ENCODE results near the gene PLEKHG5. TPM values are rescaled to one million over a fixed set of nuclear protein-coding genes. Genes with fewer than 3 reads are reported as not detected.
"Not testable (repeated sequence)": the region's sequence is repeated elsewhere in the genome, so short reads cannot be mapped to it uniquely, and the experiment has no call there.

Gene PLEKHG5
- total RNA-seq, 1 experiment from 2014 or later, result 1.2 TPM

DNA sequence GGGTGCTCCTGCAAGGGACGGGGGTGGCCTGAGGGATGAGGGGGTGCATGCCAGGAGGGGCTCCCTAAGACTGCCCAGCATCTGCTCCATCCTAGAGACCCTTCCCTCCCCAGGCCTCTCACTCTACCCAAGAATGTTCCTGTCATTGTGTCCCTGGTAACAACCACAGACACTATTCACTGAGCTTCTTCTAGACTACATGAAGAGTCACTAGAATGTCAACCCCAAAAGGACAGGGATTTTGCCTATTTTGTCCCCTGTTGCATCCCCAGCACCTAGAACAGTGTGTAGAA, 28.4 kb downstream of the PLEKHG5 start:
- no peaks in the 10 kb centered on the region for H3K9me3 ChIP-seq
- DNase-seq, result no peak
- H3K27me3 ChIP-seq, result no peaks in the 10 kb centered on the region
- no peak overlapping the region for H3K4me3 ChIP-seq
- H3K36me3 ChIP-seq, result no peaks in the 10 kb centered on the region

DNA sequence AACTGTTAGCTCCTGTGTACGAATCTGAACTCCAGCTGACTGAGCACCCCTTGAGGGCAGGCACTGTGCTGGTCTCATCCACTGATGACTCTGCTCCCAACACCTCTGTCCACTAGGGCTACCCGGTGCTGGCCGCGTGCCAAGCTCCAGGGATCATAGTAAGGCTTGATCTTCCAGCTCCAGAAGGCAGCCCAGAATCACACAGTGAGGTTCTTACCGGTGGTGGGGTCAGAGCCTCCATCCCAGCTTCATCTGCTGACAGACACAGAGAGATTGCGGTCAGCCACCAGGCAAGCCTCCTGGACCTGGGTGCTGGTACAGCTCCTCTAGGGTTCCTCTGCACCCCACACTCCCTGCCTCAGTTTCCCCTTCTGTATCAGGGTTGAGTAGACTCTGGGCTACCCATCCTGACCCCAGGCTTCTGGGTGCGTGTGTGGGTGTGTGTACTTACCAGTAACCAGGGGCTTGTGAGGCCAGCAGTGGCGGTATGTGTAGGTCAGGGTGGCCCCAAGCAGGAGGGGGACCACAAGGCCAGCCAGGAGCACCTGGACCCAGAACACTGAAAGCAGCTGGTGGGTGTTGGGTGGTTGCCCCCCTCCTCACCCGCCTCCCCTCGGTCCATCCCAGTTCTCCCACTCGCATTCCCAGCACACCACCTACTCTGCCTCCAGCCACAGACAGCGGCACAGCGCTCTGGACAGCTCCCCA, 28.9 kb downstream of the PLEKHG5 start:
- Histone ChIP-seq H3K4me3 (no peak overlapping the region), H3K27me3 (no peaks in the 10 kb centered on the region), H3K36me3 (no peaks in the 10 kb centered on the region), H3K9me3 (no peaks in the 10 kb centered on the region)
- DNase-seq, result no peak

DNA sequence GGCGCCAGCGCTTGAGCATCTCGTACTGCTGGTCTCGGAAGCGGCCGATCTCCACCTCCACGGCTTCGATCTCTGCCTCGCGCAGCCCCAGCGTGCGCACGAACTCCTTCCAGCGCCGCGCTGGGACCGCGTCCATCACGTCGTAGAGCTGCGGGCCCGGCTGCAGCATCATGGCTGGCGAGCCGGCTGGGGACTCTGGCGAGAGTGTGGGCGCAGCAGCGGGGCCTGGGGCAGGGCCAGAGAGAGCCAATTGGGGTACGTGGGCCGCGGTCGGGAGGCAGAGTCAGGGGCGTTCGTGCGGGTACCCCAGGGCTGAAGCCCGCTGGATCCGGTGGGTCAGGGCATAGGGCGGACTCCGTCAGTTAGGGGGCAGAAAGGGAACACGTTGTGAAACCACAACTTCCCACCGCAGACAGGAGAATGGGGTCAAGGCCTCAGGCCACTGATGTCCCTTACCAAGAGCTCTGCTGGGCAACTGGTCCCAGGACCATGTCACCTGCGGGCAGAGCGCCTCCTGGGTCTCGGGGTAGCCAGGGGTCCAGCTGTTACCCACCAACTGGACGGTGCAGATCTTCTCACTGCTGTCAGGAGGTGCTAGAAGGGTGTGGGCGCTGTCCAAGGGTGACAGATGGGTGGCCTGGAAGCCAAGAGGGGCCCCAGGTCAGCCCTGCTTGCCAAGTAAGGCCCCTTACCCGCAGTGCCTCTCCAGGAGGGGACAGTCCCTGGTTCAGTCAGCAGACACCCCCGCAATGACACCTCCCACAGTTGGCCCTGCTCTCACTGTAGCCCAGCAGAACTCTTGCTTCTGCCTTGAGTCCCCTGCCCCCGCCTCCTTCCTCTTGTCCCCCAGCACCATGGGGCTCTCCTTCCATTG, 29.7 kb downstream of the PLEKHG5 start:
- no peak for DNase-seq
- no peak overlapping the region for H3K4me3 ChIP-seq
- no peaks in the 10 kb centered on the region for H3K9me3 ChIP-seq
- H3K36me3 ChIP-seq, result no peaks in the 10 kb centered on the region
- H3K27me3 ChIP-seq, result no peaks in the 10 kb centered on the region

DNA sequence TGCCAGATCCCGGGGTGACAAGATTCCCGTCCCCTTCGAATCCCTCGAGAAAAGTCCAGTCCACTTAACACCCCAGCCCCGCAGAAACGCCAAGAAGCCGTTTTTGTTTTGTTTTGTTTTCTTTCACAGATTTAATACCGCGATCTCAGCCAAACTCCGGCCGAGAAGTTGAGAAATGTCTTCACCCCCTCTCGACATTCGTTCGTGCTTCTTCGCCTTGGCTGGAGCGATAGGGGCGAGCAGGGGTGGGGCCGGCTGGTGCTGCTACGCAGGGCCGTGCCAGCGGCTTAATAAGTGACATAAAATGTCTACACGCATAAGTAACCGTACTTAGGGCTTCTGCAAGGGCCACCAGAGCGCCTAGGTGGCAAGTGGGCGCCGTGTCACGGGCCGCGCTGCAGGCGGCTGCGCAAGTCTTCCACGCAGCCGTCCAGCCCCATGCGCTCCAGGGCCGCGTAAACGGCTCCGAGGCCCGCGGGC, 30.4 kb downstream of the PLEKHG5 start:
- no peak for DNase-seq
- Histone ChIP-seq H3K36me3 (no peaks in the 10 kb centered on the region), H3K27me3 (no peaks in the 10 kb centered on the region)

DNA sequence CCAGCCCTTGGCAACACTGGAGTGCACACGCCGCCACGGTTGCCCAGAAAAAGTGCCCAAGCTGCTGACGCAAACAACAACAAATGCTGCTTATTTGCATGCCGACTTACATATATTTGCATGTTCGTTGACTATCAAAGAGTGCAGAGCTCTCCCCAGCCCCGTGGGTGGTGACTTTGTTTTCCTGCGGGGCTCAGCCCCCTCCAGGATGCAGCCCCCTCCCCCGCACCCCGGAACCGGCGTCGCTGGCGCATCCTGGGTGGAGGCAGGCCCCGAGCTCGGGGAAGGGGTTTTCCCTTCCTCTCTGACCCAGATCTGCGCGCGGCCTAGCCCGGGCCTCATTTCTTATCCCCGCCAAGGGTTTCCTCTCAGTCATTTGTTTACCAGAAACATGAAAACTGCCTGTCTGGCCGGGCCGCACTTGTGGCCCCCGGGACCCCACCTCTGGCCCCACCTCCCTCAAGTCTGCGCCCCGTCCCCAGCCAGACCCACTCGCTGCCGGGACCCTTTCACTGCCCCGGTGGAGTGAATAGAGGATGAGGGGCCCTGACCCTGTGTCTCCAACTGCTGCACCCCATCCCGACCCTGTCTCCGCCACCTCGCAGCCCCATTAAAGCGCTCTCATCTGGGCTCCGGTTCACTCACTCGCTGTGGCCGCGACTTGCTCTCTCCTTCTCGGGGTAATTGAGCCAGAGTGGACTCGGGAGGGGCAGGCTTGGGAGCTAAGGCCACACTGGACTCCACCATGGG, 31.0 kb downstream of the PLEKHG5 start:
- no peak for DNase-seq
- Histone ChIP-seq H3K9me3 (no peaks in the 10 kb centered on the region), H3K27me3 (no peaks in the 10 kb centered on the region), H3K36me3 (no peaks in the 10 kb centered on the region), H3K4me3 (no peak overlapping the region)

More for the DNA sequence above, 30.4 kb downstream of the PLEKHG5 start:
- Histone ChIP-seq H3K4me3 (no peak overlapping the region), H3K9me3 (no peaks in the 10 kb centered on the region)

DNA sequence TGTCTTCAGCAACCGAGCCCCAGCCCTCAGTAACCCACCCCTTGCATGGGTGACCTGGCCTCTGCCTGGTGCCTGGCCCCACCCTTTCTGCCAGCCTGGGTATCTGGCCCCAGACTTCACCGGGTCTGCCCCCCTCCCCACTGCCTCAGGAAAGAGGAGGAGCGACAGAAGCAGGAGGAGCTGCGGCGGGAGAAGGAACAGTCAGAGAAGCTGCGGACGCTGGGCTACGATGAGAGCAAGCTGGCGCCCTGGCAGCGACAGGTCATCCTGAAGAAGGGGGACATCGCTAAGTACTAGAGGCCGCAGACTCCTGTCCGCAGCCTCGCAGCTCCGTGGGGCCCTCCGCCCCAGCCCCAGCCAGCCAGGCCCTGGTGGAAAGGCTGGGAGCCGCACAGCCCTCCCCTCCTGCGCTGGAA, 31.6 kb downstream of the PLEKHG5 start:
- H3K9me3 ChIP-seq, result no peaks in the 10 kb centered on the region
- DNase-seq, result no peak
- no peaks in the 10 kb centered on the region for H3K27me3 ChIP-seq
- H3K36me3 ChIP-seq, result no peaks in the 10 kb centered on the region
- H3K4me3 ChIP-seq, result no peak overlapping the region

DNA sequence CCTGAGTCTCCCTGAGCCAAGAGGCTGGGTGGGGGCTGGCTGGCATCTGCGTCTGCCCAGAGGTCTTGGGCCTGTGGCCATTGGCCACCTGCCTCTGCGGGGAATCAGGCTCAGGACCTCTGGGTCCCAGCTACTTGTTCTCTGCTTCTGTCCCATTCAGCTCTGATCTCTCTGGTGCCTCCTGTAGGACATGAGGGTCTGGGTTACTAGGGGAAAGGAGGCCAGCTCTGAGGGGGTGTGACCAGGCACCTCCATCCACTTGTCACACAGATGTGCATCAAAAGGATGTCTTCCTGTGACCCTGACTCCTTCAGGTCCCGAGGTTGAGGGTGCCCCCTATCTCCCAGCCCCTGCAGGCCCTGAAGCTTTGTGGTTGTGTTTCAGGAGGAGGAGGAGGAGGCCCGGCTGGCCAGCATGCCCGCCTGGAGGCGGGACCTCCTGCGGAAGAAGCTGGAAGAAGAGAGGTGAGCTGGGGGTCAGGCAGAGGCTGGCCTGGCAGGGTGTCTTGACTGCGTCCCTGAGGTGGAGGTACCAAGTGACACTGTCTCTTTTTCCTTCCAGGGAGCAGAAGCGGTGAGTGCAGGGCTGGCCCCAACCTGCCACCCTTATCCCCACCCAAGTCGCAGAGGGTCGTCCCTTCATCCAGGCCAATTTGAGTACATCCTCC, 34.5 kb downstream of the PLEKHG5 start:
- H3K27me3 ChIP-seq, result no peaks in the 10 kb centered on the region

DNA sequence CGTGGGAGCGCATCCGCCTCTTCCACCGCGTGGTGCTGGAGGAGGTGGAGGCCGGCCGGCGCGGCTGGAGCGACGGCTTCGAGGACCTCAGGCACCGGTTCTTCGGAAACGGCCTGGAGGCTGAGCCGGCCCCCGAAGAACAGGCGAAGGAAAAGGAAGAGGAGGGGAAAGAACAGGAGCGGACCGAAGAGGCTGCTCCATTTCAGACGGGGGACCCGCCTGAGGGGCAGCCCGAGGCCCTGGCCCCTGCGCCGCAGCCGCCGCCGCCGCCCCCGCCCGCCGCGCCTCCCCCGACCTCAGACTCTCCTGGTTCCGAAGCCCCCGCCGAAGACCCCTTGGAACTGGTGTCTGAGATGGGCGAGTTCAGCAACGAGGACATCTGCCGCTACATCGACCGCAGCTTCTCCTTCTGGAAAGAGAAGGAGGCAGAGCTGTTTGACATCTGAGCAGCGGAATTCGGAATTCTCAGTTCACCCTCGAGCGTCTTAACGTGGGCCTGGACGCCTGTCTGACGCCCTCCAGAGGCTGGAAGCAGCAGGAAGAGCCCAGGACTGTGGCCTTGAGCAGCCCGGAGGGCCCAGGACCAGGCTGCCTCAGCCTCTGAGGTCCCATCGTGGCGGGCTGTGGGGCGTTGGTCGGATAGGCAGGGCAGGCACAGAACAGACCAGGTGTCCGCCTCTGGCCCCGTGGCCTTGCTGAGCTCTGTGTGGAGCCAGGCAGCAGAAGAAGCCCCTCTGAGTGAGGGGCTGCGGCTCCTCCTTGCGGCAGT, 35.5 kb downstream of the PLEKHG5 start:
- H3K36me3 ChIP-seq, H3K9me3 ChIP-seq, H3K27me3 ChIP-seq, DNase-seq, H3K4me3 ChIP-seq: not testable (repeated sequence)

More for the DNA sequence above, 34.5 kb downstream of the PLEKHG5 start:
- H3K9me3 ChIP-seq, result no peaks in the 10 kb centered on the region
- DNase-seq, result no peak
- H3K4me3 ChIP-seq, result no peak overlapping the region
- H3K36me3 ChIP-seq, result no peaks in the 10 kb centered on the region

DNA sequence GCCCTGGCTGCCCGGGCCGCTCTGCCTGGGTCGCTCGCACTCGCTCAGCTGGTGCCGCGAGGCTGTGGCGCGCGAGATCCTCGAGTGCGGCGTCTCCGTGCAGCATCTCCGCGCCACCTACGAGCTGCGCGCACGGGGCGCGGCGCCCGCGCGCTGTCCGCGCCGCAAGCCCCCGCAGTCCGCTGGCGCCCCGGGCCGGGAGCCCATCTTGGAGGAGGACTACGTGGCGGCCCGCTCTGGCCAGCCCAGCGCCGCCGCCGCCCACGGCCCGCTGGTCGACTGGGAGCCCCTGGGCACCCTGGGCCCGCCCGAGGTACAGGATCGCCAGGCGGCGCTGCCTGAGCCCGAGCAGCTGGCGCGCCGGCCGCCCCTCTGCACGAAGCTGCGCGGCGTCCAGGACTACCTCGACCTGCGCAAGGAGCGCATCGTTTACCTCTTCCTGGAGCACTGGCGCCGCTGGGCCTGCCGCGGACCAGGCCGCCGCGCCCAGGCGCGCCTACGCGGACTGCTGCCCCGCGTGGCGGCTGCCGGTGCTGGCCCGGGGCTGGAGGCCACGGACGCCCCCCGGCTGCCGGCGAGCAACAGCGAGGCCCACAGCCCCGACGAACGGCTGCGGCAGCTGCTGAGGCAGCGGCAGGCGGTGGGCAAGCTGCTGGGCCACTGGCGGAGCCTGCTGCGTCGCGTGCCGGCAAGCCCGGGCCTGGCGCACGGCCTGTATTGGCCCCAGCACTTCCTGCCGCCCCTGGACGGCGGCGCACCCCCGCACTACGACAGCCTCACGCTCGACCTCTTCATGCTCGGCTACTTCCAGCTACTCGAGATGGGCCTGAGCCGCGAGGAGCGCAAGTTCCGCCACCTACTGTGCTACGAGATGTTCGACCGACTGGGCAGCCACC, 36.4 kb downstream of the PLEKHG5 start:
- Histone ChIP-seq H3K36me3 (no peaks in the 10 kb centered on the region), H3K9me3 (no peaks in the 10 kb centered on the region), H3K4me3 (no peak overlapping the region), H3K27me3 (no peaks in the 10 kb centered on the region)
- DNase-seq, result no peak

DNA sequence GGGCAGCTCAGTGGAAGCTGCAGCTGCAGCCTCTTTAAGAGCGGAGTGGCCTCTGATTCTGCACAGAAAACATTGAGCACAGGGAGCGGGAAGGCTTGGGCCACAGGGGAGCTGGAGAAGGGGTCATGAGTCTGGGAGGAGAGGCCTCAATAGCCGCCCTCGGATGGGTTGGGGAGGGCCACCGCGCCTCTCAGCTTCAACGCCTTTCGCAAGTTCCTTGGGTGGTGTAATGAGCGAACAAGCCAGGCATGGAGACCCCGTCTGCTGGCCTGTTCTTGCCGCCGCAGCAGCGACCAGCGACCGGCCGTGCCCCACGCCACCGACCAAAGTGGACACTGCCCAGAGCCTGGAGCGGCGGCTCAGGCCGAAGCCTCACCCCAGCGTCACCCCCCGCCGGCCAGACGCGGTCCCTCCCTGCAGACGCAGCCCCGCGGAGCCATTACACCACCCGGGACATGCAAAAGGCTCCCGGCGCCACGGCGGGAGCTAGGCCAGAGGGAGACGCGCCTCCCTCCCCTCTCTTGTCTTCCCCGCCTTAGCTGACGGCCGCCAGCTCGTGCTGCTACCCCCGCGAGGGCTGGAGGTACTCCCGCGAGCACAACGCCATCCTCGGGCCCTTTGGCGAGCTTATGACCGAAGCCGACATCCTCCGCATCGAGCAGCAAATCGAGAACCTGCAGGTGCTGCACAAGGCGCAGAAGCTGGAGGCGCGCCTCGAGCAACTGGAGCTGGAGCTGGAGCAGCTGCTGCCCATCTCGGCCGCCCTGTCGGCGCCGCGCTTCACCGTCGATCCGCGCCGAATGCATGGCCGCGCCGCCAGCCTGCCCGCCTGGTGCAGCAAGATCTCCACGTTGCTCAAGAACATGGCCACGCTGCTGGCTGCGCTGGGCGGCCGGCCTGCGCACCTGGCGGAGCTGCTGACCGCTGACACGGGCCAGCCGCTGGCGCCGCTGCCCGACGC, 37.3 kb downstream of the PLEKHG5 start:
- H3K36me3 ChIP-seq, H3K4me3 ChIP-seq, H3K27me3 ChIP-seq, DNase-seq, H3K9me3 ChIP-seq: not testable (repeated sequence)

DNA sequence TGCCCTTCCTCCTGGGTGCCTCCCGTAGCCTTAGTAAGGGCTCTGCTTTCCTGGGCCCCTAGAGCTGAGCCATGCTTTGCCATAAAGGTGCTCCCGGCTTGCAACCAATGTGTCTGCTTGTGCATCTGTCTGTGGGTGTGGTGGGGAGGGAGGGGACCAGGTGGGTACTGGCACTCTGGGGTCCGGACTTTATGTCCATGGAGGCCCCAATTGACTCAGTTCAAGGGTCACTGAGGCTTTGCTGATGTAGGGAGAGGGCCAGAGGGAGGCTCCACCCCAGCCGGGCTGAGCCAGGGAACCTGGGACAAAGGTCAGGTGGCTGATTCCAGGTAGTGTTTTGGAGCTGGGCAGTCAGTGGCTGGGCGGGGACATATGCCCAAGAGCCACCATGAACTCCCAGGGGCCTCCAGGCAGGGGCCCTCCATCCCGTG, 40.5 kb downstream of the PLEKHG5 start:
- H3K27me3 ChIP-seq, result peaks cover 8% of the 10 kb centered on the region; the same call in 1 of the 2 replicates
- no peaks in the 10 kb centered on the region for H3K9me3 ChIP-seq
- no peaks in the 10 kb centered on the region for H3K36me3 ChIP-seq
- H3K4me3 ChIP-seq, result no peak overlapping the region
- no peak for DNase-seq

DNA sequence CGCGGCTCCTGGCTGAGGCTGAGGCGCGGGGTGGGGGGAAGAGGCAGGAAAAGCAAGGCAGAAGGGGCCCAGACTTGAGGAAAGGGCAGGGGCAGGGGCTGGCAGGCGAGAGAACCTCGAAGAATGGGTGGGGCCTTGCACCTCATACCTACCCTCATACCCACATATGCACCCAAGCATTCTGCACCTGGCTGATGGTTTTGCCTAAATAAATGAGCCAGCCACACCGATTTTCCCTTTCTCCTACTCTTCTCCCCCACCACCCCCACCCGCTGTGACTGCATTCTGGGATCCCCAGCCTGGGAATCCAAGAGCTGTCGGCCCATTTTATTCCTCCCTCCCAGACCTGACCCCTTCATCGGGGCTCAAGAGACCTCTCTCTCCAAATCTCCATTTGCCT, 41.0 kb downstream of the PLEKHG5 start:
- not testable (repeated sequence) for H3K4me3 ChIP-seq, H3K9me3 ChIP-seq, DNase-seq, H3K36me3 ChIP-seq, H3K27me3 ChIP-seq

DNA sequence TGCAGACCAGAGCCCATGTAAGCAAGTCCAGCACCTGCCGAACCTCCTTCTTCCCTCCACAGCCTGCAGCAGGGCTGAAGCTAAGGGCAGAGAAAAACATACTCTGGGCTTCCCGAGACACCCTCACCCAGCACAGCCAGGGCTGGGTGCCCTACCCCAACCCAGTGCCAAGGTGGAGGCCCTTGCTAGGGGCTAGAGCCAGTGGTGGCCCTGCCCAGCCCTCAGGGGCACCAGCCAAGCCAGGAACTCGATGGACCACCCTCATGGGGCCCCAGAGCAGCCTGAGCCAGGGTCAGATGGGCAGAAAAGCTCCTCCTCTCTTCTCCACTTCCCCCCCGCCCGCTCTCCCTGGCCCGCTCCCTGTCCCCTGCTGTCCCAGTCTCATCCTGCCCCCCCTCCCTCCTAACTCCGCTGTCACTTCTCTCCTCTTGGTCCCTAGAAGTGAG, 41.4 kb downstream of the PLEKHG5 start:
- Histone ChIP-seq H3K27me3 (peaks cover 8% of the 10 kb centered on the region; the same call in 1 of the 2 replicates), H3K9me3 (no peaks in the 10 kb centered on the region), H3K4me3 (no peak overlapping the region), H3K36me3 (no peaks in the 10 kb centered on the region)
- DNase-seq, result no peak

Measured in MG63 (cell line).